HUDEP-2 (cell line): ENCODE results near the gene SPTBN5.

Experiments
- DNase-seq, 76 experiments: peaks; one replicate each; lab custom pipeline; 2025; ENCODE audit not compliant: unreplicated experiment in 76 of 76; lab: John Stamatoyannopoulos, UW

SPTBN5 gene

DNA sequence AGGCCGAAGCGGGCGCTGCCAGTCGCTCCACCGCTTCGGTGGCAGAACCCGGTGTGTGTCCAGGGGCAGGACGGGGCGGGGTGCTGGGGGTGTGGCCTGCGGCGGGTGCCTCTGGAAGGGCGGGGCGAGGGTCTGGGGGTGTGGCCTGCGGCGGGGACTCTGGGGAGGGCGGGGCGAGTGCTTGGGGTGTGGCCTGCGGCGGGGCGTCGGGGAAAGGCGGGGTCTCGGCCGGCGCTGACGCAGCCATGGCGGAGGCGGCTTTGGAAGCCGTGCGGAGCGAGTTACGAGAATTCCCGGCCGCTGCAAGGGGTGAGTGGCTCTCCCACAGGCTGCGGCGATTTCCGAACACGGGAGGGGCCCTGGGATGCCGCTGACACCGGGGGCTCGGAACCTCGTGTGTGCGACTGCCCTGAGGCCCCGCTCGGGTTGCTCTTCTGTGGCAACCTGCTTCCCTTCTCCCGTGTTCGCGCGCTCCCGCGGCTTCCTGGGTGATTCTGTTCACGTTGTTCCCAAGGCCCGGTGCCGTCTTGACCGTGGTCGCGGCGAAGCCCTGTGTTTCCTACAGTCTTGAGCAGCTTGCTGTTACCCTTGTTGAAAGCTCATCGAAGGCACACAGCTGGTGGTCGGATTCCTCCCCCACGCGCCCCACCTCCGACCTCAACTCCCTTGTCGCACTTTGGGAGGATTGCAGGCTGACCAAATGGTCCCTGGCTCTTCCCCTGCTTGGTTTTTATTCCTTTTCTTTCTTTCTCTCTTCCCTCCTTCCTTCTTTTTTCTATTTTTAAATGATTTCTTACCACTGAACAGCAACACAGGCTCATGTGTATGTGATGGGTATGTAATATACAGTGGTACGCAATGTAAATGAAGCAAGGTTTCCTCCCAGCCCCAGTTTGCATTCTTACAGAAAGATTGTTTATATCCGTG, 65.7 kb downstream of the SPTBN5 start, which contains the start of gene JMJD7:
JMJD7 (plus strand) TSS at position 213 of the 927 bp plus-strand sequence; CDS start at position 246, 33 bp downstream.
- DNase-seq, result peak in 74 of 76 experiments; percentile 12 to 98 (median 86)

DNA sequence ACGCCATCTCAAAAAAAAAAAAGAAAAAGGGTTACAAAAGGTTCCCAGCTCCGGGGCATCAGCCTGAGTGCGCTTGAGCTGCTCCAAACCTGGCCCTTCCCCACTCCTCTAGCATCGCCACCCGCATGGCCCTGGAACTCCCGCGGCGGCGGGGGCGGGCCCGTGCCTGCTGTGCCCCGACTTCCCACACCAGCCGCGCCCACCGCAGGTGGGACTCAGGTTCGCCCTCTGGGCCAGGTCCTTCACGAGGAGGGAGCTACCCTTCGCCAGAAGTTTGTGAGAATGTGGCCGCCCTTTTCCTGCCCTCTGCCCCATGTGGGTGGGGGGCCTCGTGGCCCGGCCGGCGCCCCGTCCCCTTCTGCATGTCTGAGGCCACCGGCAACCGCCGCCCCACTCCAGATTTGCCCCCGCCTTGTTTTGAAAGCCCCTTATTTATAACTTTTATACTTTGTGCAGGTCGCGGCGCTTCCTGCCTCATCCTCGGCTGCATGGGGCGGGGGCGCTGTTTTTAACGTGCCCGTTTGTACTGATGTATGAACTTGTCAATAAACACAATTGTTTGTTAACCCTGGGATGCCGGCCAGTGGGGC, 66.5 kb downstream of the SPTBN5 start:
- DNase-seq, result no peak

GRCh38 chr15:41825572-41826535, 68.0 kb downstream of the SPTBN5 start:
- DNase-seq, result no peak

GRCh38 chr15:41825145-41825544, 68.7 kb downstream of the SPTBN5 start:
- no peak for DNase-seq

- DNase-seq, result no peak
Observed at GRCh38 chr15:41824062-41824745, 69.6 kb downstream of the SPTBN5 start.

- DNase-seq, result no peak
Observed at GRCh38 chr15:41823502-41823901, 70.4 kb downstream of the SPTBN5 start.

DNA sequence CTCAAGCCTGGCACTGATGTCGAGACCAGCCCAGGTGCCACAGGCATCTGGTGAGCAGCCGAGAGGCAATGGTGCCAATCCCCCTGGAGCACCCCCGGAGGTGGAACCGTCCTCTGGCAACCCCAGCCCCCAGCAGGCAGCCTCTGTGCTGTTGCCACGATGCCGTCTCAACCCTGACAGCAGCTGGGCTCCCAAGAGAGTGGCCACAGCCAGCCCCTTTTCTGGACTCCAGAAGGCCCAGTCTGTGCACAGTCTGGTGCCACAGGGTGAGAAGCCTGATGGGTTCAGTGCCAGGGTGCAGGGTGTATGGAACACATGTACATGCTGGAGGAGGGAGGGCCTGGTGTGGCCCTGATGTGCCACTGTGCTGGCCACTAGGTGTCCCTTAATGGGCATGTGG, 70.9 kb downstream of the SPTBN5 start:
- DNase-seq, result no peak

- DNase-seq, result no peak
Observed at GRCh38 chr15:41822471-41822870, 71.4 kb downstream of the SPTBN5 start.

GRCh38 chr15:41821831-41822230, 72.0 kb downstream of the SPTBN5 start:
- no peak for DNase-seq

GRCh38 chr15:41820791-41821423, 72.9 kb downstream of the SPTBN5 start:
- no peak for DNase-seq

GRCh38 chr15:41819455-41820050, 74.3 kb downstream of the SPTBN5 start:
- DNase-seq, result no peak

- DNase-seq, result no peak
Observed at GRCh38 chr15:41817781-41818180, 76.1 kb downstream of the SPTBN5 start.

- no peak for DNase-seq
Observed at GRCh38 chr15:41817327-41817726, 76.5 kb downstream of the SPTBN5 start.

- DNase-seq, result no peak
Observed at GRCh38 chr15:41816788-41817187, 77.1 kb downstream of the SPTBN5 start.

DNA sequence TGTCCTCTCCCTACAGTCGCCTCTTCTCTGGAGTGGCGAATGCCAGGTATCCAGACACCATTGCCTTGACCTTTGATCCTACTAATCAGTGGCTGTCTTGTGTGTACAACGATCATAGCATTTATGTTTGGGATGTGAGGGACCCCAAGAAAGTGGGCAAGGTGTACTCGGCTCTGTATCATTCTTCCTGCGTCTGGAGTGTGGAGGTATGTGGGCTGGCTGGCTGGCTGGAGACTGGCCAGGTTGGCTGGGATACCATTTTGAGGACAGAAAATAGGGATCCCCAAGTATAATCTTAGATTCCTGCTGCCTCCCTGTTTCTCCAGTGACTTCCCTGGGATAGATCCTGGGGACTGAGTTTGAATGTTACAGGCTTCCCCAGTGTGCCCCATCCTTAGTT, 79.3 kb downstream of the SPTBN5 start:
- no peak for DNase-seq

- DNase-seq, result no peak
Observed at GRCh38 chr15:41813426-41813825, 80.4 kb downstream of the SPTBN5 start.

DNA sequence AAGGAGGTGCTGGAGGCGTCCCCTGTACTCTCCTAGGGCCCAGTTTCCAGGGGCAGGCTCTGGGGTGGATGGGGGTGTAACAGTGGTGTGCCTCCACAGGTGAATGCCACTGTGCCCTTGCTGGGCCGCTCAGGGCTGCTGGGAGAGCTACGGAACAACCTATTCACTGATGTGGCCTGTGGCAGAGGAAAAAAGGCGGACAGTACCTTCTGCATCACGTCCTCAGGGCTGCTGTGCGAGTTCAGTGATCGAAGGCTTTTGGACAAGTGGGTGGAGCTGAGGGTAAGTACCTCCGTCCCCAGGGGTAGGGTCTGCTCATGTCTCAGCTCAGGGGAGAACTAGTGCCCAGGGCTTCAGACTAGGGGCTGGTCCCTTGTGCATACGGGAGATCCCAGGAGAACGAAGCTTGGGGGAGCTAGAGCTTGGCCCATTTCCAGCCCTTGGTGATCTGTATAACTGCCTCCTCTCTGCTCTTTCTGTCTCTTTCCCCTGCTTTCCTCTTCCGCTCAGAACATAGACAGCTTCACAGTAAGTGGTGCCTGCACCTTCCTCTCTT, 81.0 kb downstream of the SPTBN5 start:
- no peak for DNase-seq

- DNase-seq, result peak in 69 of 76 experiments; percentile 13 to 81 (median 55)
Observed at GRCh38 chr15:41811432-41812195, 82.2 kb downstream of the SPTBN5 start.
